Heart left ventricle (tissue), 16 donors: ENCODE measurements around the gene PVRIG. TPM values are rescaled to one million over a fixed set of nuclear protein-coding genes. Genes with fewer than 3 reads are reported as not detected.
"Not testable (repeated sequence)": the region's sequence is repeated elsewhere in the genome, so short reads cannot be mapped to it uniquely, and the experiment has no call there.

Source experiments
- ATAC-seq, 4 donors: fragments of 200-7000 bp; cut with Tn5 transposase; one replicate each; pipeline ENCODE4 v1.9.1; 2020 to 2022; ENCODE audit warnings: moderate library complexity in 4 of 4, mild to moderate bottlenecking in 3 of 4, moderate number of reproducible peaks in 1 of 4
- DNase-seq, 5 donors: peaks; one replicate each; pipeline ENCODE4 v3.0.0-alpha.2; 2020
- H3K27ac ChIP-seq, 12 donors: fragments of 200-600 bp; sonication (generic) in 4 of 12; one replicate each; pipeline versions ENCODE4 v1.5.0 to v1.8.0; 2016 to 2022; ENCODE audit warnings: mild to moderate bottlenecking in 2 of 12
- H3K27me3 ChIP-seq, 9 donors: fragments of 200-600 bp; sonication (generic) in 2 of 9; one replicate each; pipeline versions ENCODE4 v1.5.1 to v1.8.0; 2016 to 2022; ENCODE audit warnings: mild to moderate bottlenecking in 3 of 9
- H3K36me3 ChIP-seq, 9 donors: fragments of 200-600 bp; sonication (generic) in 2 of 9; one replicate each; pipeline versions ENCODE4 v1.5.0 to v1.8.0; 2018 to 2022; ENCODE audit warnings: mild to moderate bottlenecking in 2 of 9
- H3K4me1 ChIP-seq, 12 donors: fragments of 200-600 bp; sonication (generic) in 4 of 12; one replicate each; pipeline versions ENCODE4 v1.5.0 to v1.8.0; 2016 to 2022; ENCODE audit warnings: mild to moderate bottlenecking in 3 of 12
- H3K4me3 ChIP-seq, 12 donors: fragments of 200-600 bp; sonication (generic) in 4 of 12; one replicate each; pipeline versions ENCODE4 v1.5.0 to v1.8.0; 2017 to 2022; ENCODE audit warnings: mild to moderate bottlenecking in 9 of 12, moderate library complexity in 4 of 12
- H3K9me3 ChIP-seq, 12 donors: fragments of 200-600 bp; sonication (generic) in 4 of 12; one replicate each; pipeline versions ENCODE4 v1.5.0 to v1.8.0; 2016 to 2022; ENCODE audit warnings: mild to moderate bottlenecking in 1 of 12
- POLR2A ChIP-seq, 2 donors: fragments of 450-650 bp; IDR thresholded peaks; one replicate each; pipeline ENCODE4 v1.6.1; 2017; ENCODE audit warnings: antibody characterized with exemption in 2 of 2, mild to moderate bottlenecking in 2 of 2, moderate library complexity in 2 of 2
- WGBS, 4 donors: extraction: QIAGEN DNeasy Blood & Tissue Kit in 2 of 4; methylation state at CpG; one replicate each; pipeline versions ENCODE4 v1.1.5 to v1.1.7; 2013 to 2018; 5-methylcytosine and 5-hydroxymethylcytosine counted together
- intact Hi-C, 10 donors: fragments of 100-400 bp; cut with DNase I; formaldehyde crosslinking; loops; one replicate each; pipeline versions ENCODE4 v1.11.1 to v1.14.2; 2022
- polyA plus RNA-seq, 2 donors: library from polyadenylated mRNA; stranded (reverse); fragments of 200-250 nt; gene quantifications; one replicate each; pipeline ENCODE4 v1.2.3, GENCODE V29; 2013
- total RNA-seq, 9 donors: library from RNA; depleted of rRNA in 2 of 9; stranded (reverse); fragments of >200 nt in 2 of 9; fragmentation: NEBNext Ultra II Directional in 3 of 9; extraction: Animal tissue kit (Norgen Biotek cat#: 25700) in 3 of 9; gene quantifications; one replicate each; pipeline versions ENCODE4 v1.1.0 to v1.2.4, GENCODE V29; 2016 to 2023
- TF ChIP-seq, protein P1 (sequence below), 12 donors: fragments of 200-600 bp; sonication (generic) in 4 of 12; IDR thresholded peaks; one replicate each; pipeline versions ENCODE4 v1.5.0 to v1.8.0; 2018 to 2022; ENCODE audit warnings: antibody characterized with exemption in 12 of 12, mild to moderate bottlenecking in 5 of 12
- donor health status: ischemic (EF 13 %, LVEDD 7.1; RV severe dilation, severe dysfunction).
- donor health status: healthy with polysubstance abuse.
- donor health status: DM: no; HTN: yes; CAD: no.
- donor health status: DM: no; HTN: no; CAD: no.
- donor health status: ischemic (EF 25% LVEDD 6.9; RV normal size, moderate dysfunction).
- donor health status: ischemic (EF 25% LVEDD 5.7; RV mildly dilated, moderate dysfunction).
- donor health status: healthy.
- donor health status: DM: yes; HTN: yes; CAD: no.
- donor health status: ischemic (EF 35%, LVEDD 5.7; RV mildly dilated, moderate dysfunction).
- donor health status: nonischemic (EF 11% LVEDD 7.7; RV severe dilation, severe dysfunction).
- donor health status: DM: yes; HTN: yes; CAD: no.
- donor health status: PGD.
- donor health status: ischemic (EF 29% LVEDD 5.4; RV normal size, mild dysfunction).
- donor health status: nonischemic (EF 23%, LVEDD 6.1; RV moderate dilation, normal function).

The PVRIG gene
- total and polyA plus RNA-seq, 11 donors = 0.08 to 2.7 (median 0.63) TPM; not detected in 6

DNA sequence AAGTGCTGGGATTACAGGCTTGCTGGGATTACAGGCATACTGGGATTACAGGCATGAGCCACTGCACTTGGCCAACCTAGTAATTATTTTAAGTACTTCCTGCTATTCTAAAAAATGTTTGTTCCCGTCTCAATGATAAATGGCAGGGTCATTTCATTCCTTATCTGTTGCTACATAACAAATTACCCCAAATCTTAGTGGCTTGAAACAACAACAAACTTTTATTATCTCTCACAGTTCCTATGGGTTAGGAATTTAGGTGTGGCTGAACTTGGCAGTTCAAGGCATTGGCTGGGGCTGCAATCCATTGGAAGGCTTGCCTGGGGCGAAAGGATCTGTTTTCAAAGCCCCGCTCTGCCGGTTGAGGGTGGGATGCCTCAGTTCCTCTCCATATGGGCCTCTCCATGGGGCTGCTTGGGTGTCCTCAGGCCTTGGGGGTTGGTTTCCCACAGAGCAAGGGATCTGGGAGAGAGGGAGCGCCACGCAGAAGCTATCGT, 45.0 kb downstream of the PVRIG start:
- H3K4me1 ChIP-seq = peaks cover 0 to 15% (median 0%) of the 10 kb centered on the region in 12 donors
- H3K27me3 ChIP-seq, H3K9me3 ChIP-seq, H3K4me3 ChIP-seq, H3K36me3 ChIP-seq, ATAC-seq, H3K27ac ChIP-seq, intact Hi-C loops, DNase-seq: not testable (repeated sequence)
- WGBS, 4 donors = 75 to 85% (median 82%) methylated on average over 7 of the region's 7 CpGs

DNA sequence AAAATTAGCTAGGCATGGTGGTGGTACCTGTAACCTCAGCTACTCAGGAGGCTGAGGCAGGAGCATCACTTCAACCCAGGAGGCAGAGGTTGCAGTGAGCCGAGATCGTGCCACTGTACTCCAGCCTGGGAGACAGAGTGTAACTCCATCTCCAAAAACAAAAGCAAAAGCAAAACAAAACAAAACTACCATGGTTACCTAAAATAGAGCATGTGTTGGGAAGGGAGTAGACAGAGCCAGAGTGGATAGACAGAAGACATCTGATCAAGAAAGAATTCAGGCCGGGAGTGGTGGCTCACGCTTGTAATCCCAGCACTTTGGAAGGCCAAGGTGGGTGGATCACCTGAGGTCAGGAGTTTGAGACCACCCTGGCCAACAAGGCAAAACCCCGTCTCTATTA, 46.1 kb downstream of the PVRIG start:
- peaks cover 0 to 19% (median 0%) of the 10 kb centered on the region in 12 donors for H3K4me1 ChIP-seq
- intact Hi-C loops, H3K27ac ChIP-seq, H3K27me3 ChIP-seq, DNase-seq, H3K9me3 ChIP-seq, H3K36me3 ChIP-seq, H3K4me3 ChIP-seq: not testable (repeated sequence)
- WGBS, 4 donors = 63 to 79% (median 70%) methylated on average over 5 of the region's 5 CpGs
- ATAC-seq = peak in 2 of 4 donors; percentile 17 to 32

DNA sequence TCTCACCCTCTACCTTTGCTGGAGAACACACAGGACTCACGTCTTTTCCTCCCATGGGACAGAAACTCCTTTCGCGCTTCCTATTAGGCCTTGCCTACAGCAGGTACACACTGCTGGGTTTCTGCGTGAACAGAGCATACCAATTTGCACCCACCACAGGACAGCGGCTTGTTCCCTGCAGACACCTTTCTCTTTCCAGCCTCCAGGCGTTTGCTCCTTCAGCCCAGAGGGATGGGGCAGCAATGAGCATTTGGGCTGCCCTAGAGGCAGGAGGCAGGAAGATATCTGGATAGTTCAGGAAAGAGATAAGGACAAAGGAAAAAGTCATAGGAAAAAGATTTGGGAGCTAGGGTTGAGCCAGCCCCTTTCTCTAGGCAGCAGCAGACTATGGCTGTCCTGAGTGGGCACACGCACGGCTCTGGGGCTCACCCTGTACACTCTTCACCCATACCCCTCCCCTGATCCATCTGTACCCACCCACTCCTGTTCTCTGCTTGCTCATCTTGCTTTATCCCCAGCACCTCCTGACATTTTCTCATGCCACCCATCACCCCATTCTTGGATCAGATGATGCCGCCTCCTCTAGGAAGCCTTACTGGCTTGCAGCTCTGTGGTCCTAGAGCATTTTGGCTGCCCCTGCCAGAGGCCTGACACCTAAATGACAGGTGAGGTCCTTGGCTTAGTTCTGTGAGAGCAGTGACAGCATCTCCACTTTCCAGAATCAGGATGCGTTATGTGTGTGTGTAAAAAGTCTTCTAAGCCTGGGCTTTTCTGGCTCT, 47.0 kb downstream of the PVRIG start:
- DNase-seq = no peak
- TF ChIP-seq, protein P1, sequence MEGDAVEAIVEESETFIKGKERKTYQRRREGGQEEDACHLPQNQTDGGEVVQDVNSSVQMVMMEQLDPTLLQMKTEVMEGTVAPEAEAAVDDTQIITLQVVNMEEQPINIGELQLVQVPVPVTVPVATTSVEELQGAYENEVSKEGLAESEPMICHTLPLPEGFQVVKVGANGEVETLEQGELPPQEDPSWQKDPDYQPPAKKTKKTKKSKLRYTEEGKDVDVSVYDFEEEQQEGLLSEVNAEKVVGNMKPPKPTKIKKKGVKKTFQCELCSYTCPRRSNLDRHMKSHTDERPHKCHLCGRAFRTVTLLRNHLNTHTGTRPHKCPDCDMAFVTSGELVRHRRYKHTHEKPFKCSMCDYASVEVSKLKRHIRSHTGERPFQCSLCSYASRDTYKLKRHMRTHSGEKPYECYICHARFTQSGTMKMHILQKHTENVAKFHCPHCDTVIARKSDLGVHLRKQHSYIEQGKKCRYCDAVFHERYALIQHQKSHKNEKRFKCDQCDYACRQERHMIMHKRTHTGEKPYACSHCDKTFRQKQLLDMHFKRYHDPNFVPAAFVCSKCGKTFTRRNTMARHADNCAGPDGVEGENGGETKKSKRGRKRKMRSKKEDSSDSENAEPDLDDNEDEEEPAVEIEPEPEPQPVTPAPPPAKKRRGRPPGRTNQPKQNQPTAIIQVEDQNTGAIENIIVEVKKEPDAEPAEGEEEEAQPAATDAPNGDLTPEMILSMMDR (IDR thresholded peaks at IDR 0.05) = no peak
- TF ChIP-seq POLR2A (IDR thresholded peaks at IDR 0.05) = no peak
- Histone ChIP-seq H3K4me1 (peaks cover 0 to 27% (median 0%) of the 10 kb centered on the region in 12 donors), H3K4me3 (no peak overlapping the region), H3K36me3 (no peaks in the 10 kb centered on the region), H3K27ac (no peak overlapping the region), H3K9me3 (no peaks in the 10 kb centered on the region), H3K27me3 (no peaks in the 10 kb centered on the region)
- 79 to 87% (median 83%) methylated on average over 10 of the region's 10 CpGs for WGBS, 4 donors
- intact Hi-C loops = no loop called here
- ATAC-seq = no peak

DNA sequence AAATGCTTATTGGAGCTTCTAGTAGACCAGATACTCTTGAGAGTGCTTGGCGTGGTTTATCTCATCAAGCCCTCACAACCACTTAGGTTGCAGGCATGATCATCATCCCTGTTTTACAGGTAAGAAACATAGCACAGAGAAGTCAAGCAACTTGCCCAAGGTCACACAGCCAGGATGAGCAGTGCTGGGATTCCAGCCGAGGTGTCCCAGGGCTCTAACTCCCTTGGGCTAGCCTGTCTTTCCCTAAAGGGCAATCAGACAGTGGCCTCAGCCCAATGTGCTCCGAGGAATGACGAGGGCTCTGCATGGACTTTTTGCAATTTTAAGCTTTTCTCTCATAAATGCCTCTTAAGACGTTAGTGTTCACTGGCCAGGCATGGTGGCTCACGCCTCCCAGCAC, 47.9 kb downstream of the PVRIG start:
- 90 to 93% (median 92%) methylated on average over 6 of the region's 6 CpGs for WGBS, 4 donors

DNA sequence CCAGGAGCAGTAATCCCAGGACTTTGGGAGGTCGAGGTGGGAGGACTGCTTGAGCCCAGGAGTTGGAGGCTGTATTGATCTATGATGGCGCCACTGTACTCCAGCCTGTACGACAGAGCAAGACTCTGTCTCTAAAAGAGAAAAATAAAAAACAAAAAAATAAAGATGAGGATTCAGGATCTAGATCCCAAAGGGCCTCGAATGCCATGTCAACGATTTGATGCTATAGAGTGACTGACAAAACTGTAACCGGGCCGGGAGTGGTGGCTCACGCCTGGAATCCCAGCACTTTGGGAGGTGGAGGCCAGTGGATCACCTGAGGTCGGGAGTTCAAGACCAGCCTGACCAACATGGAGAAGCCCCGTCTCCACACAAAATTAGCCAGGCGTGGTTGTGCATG, 49.1 kb downstream of the PVRIG start:
- H3K27me3 ChIP-seq, DNase-seq, H3K36me3 ChIP-seq, H3K9me3 ChIP-seq, ATAC-seq, intact Hi-C loops, H3K4me3 ChIP-seq, H3K27ac ChIP-seq: not testable (repeated sequence)
- peaks cover 0 to 32% (median 4%) of the 10 kb centered on the region in 12 donors for H3K4me1 ChIP-seq
- 89 to 96% (median 93%) methylated on average over 10 to 11 of the region's 11 CpGs for WGBS, 4 donors

More for the DNA sequence above, 47.9 kb downstream of the PVRIG start:
- Histone ChIP-seq H3K36me3 (no peaks in the 10 kb centered on the region), H3K27ac (no peak overlapping the region), H3K4me1 (peaks cover 0 to 31% (median 3%) of the 10 kb centered on the region in 12 donors), H3K27me3 (no peaks in the 10 kb centered on the region), H3K4me3 (no peak overlapping the region), H3K9me3 (no peaks in the 10 kb centered on the region)
- DNase-seq = no peak
- TF ChIP-seq POLR2A (IDR thresholded peaks at IDR 0.05) = no peak
- TF ChIP-seq, protein P1 (IDR thresholded peaks at IDR 0.05) = no peak
- intact Hi-C loops = no loop called here
- no peak for ATAC-seq

DNA sequence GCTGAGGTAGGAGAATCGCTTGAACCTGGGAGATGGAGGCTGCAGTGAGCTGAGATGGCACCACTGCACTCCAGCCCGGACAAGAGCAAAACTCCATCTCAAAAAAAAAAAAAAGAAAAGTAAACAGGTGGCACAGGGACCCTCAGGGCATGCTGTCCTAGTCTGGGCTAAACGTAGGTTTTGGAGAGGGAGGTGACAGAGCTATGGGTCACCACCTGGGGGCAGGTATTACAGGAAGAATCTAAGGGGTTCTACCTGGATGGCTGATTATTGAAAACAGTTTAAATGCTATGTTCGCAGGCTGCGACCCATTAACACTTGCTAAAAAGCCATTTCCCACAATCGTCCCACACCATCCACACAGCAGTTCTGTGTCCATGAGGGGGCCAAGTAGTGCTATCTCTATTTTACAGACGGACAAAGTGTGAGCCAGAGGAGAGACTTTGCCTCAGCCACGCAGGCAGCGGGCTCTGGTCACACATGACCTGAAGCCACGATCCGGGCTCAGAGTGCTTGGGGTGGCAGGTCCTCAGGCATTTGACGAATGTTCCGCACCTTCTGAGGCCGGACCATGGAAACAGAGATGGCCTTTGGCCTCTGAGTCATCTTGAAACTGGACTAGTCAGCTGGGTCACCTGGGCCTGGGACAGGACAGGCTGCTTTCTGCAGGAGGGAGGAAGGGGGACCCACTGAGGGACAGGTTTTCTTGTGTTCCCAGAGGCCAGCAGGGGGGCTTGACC, 49.7 kb downstream of the PVRIG start:
- intact Hi-C loops, ATAC-seq, H3K36me3 ChIP-seq, H3K27ac ChIP-seq, DNase-seq, H3K9me3 ChIP-seq, H3K4me3 ChIP-seq, H3K27me3 ChIP-seq: not testable (repeated sequence)
- H3K4me1 ChIP-seq = peaks cover 0 to 32% (median 4%) of the 10 kb centered on the region in 12 donors
- 84 to 90% (median 89%) methylated on average over 14 of the region's 14 CpGs for WGBS, 4 donors

DNA sequence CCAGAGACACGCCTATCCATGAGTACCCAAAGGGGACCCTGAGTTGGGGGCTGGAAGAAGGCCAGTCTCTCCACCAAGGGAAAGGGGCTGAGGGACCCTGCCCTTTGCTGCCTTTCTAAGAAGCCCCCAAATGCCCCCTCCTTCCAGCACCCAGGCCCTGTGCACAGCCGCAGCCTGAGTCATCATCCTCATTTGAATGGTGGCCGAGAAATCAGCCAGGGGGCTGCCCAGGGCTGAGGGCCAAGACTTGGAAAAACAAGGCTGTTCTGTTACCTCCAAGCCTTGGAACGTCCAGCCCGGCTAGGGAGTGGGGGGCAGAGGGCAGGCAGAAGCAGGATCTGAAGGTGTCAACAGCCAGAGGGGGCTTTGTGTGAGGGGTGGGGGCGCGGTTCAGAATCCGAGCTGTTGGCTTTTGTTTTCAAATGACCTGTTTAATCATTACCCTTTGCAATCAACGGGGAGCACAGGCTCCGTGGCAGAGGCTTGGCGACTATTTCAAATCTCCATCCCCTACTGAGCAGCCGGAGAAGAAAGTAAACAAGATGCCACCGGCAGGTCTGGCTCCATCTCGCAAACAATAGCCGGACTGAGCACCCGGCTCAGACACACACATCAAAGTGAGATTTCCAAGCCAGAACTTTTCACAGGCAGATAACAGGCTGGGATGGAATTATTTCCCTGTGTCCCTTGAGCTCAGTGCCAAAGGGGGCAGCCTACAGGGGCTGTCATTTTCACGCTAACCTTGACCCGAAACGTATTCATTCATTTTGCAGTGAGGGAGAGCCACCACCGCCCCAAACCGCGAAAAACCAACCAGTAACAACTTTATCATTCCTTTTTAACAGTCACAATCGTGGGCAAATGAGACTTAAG, 50.5 kb downstream of the PVRIG start:
- DNase-seq, intact Hi-C loops, H3K9me3 ChIP-seq, H3K36me3 ChIP-seq, H3K27me3 ChIP-seq: not testable (repeated sequence)
- H3K27ac ChIP-seq = peak overlapping the region in 1 of 12 donors; percentile 24
- peak overlapping the region in 9 of 12 donors; percentile 64 to 93 (median 72) for H3K4me3 ChIP-seq
- ATAC-seq = peak in 1 of 4 donors; percentile 13
- H3K4me1 ChIP-seq = peaks cover 0 to 32% (median 4%) of the 10 kb centered on the region in 12 donors
- 23 to 43% (median 30%) methylated on average over 13 to 16 of the region's 23 CpGs for WGBS, 4 donors
